PFSK-1 (cell line): ENCODE data around the gene SNX10.

ENCODE experiments used
- FOXP2 ChIP-seq: optimal IDR thresholded peaks from 2 replicates; pipeline ENCODE3; 2011; ENCODE audit warnings: borderline replicate concordance, control low read depth, inconsistent platforms; ENCODE audit not compliant: insufficient read depth; ENCODE audit errors: extremely low read length, extremely low read depth
- POLR2AphosphoS5 ChIP-seq: IDR thresholded peaks from 2 replicates; pipeline ENCODE4 v1.6.1; 2012; ENCODE audit warnings: low read depth, mild to moderate bottlenecking, control low read depth, low read length, moderate library complexity
- REST ChIP-seq, 2 experiments: IDR thresholded peaks; 2 replicates each; pipeline versions ENCODE4 v1.6.1 to v1.8.0; 2011 to 2012; ENCODE audit warnings: low read depth in 2 of 2, low read length in 2 of 2, control low read depth in 1 of 2, inconsistent platforms in 1 of 2, mild to moderate bottlenecking in 1 of 2, moderate library complexity in 1 of 2; ENCODE audit not compliant: insufficient read depth in 1 of 2
- SIN3A ChIP-seq: IDR thresholded peaks from 2 replicates; pipeline ENCODE4 v1.6.1; 2012; ENCODE audit warnings: mild to moderate bottlenecking, low read length, moderate library complexity, borderline replicate concordance; ENCODE audit not compliant: insufficient read depth
- TAF1 ChIP-seq: IDR thresholded peaks from 2 replicates; pipeline ENCODE4 v1.6.1; 2012; ENCODE audit warnings: low read length, control low read depth, borderline replicate concordance; ENCODE audit not compliant: insufficient read depth

The SNX10 gene

GRCh38 chr7:26332698-26333097 is 41.0 kb downstream of the SNX10 start:
- TF ChIP-seq REST (IDR thresholded peaks at IDR 0.05; ENCODE audit: insufficient read depth in 1 of 2, low read depth in 2 of 2, low read length in 2 of 2) (no peak), FOXP2 (no peak), SIN3A (no peak), TAF1 (no peak), POLR2AphosphoS5 (no peak)

GRCh38 chr7:26334166-26334859 is 42.7 kb downstream of the SNX10 start:
- TF ChIP-seq REST (IDR thresholded peaks at IDR 0.05; ENCODE audit: insufficient read depth in 1 of 2, low read depth in 2 of 2, low read length in 2 of 2) (no peak), POLR2AphosphoS5 (no peak), SIN3A (no peak), FOXP2 (no peak), TAF1 (no peak)

GRCh38 chr7:26337232-26337865 is 45.7 kb downstream of the SNX10 start:
- TF ChIP-seq SIN3A (no peak), POLR2AphosphoS5 (no peak), REST (IDR thresholded peaks at IDR 0.05; ENCODE audit: insufficient read depth in 1 of 2, low read depth in 2 of 2, low read length in 2 of 2) (no peak), FOXP2 (no peak), TAF1 (no peak)

GRCh38 chr7:26340476-26341018 is 48.9 kb downstream of the SNX10 start:
- TF ChIP-seq REST (IDR thresholded peaks at IDR 0.05; ENCODE audit: insufficient read depth in 1 of 2, low read depth in 2 of 2, low read length in 2 of 2) (no peak), TAF1 (no peak), FOXP2 (no peak), SIN3A (no peak), POLR2AphosphoS5 (no peak)
